GM12801 (cell line): ENCODE data around the gene DAB1.

Experiments used
- CTCF ChIP-seq: IDR thresholded peaks from one replicate; pipeline ENCODE4 v1.5.1; 2011; ENCODE audit warnings: control low read depth; ENCODE audit not compliant: insufficient read length; ENCODE audit errors: extremely low read depth

Gene DAB1

GRCh38 chr1:57204942-57205787 is 218.7 kb downstream of the DAB1 start:
- no peak for TF ChIP-seq CTCF

DNA sequence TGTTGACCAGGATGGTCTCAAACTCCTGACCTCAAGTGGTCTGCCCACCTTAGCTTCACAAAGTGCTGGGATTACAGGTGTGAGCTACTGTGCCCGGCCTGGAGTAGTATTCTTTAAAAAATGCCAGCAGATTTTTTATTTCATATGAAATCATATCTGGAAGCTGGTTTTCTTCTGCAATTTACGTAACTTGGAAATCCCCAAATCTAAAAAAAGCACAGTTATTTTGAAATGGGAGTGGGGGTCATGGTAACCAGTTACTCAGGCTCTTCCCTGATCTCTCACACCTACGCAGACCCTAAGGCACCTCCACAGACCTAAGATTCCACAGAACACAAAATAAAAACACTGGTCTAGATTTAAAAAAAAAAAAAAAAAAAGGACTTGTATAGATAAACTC is 219.8 kb downstream of the DAB1 start:
- TF ChIP-seq CTCF: no peak

DNA sequence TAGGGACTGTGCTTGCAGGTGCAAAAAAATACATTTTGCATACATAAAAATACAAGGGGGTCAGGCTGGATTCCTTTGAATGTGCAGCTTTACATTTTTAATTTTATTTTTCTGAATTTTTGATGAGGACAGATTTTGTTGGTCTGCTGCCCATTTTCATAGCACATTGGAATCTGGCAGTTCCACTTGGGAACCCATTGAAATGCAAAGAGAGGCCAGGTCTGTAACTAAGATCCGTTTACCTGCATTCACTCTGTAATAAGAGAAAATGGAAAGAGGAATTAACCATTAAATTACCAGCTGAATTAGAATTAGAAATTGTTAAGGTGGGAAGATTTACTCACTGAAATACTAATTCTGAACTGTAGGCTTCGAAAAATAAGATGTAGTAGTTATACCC is 221.6 kb downstream of the DAB1 start:
- no peak for TF ChIP-seq CTCF

DNA sequence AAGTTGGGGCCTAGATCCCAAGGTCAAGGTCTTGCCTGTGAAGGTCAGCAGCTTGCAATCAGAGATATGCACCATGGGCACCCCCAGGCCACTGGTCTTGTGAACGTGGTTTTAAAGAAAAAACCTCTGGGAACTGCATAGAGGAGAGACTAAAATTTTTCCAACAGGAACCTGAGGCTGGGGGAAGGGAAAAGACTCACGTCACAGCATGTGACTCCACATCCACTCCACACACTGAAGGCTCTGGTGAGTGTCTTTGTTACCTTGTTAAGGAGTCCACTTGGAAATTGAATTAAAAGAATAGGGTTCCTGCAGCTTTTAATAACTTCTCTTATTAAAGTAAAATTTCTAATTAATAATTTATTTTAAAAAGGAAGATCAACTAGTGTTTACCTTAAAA is 224.9 kb downstream of the DAB1 start:
- no peak for TF ChIP-seq CTCF

GRCh38 chr1:57195436-57195941 is 228.4 kb downstream of the DAB1 start:
- TF ChIP-seq CTCF: no peak

DNA sequence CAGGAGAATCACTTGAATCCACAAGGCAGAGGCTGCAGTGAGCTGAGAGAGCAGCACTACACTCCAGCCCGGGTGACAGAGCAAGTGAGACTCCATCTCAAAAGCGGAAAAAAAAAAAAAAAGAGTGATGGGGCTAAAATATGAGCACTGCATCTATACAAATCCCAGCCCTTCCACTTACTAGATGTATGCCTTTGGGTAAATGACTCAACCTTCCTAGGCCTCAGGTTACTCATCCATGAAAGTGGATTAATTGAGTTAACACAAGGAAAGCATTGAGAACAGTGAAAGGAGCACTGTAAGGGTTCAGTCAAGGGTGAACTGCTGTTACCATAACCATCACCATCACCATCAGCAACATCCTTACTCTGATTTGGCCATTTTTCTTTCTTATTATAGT is 231.6 kb downstream of the DAB1 start:
- no peak for TF ChIP-seq CTCF

DNA sequence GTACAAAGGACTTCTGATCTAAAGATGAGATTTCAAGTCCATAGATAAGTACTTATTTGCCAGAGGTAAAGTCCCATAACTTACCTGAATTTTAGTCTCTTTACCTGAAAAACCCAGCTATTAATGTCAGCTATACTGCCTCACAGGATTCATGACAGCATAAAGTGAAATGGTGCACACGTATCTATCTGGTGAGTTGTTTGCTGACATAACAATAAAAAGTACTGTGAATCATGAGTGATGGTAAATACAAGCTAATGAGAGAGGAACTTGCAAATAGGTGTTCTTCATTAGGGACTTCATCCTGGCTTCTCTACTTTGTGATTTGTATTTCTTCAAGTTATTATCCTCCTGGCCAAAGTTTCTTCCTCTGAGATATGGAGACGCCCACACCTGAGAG is 233.0 kb downstream of the DAB1 start:
- no peak for TF ChIP-seq CTCF
